Measurements from ENCODE around the gene NF2. TPM values are rescaled to one million over a fixed set of nuclear protein-coding genes. Genes with fewer than 3 reads are reported as not detected.

The NF2 gene
- total RNA-seq, 1 experiment from 2014 or later, result 92.4 TPM

DNA sequence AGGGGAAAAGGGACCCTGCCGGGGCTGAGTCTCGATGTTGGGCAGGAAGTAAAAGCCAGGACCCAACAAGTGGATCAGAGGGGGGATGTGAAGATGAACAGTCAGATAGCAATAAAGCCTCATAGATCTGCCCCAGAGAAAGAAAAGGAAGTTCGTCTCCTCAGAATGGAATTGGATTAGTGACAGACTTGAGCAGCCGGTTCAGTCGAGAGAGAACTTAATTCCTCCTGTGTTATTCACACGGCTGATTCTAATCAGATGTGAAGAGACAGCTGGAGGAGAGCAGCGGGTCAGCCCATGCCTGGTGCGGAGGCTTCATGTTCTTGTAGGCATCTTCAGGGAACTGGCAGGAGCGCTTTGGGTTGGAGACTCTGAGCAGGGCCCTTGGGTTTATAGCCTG lies 87.0 kb downstream of the NF2 start:
- H3K36me3 Mint-ChIP-seq (ENCODE audit: insufficient read depth, unreplicated experiment), result peaks cover 54% of the 10 kb centered on the region
- no TSS peak for BruUV-seq (replicated peaks)
- H3K4me3 Mint-ChIP-seq (ENCODE audit: unreplicated experiment), result no peak overlapping the region
- POLR2A ChIA-PET, result no interaction called here
- H3K27ac Mint-ChIP-seq (ENCODE audit: low read depth, unreplicated experiment), result no peak overlapping the region
- H3K4me1 Mint-ChIP-seq (ENCODE audit: insufficient read depth, unreplicated experiment), result no peaks in the 10 kb centered on the region
- no peak for DNase-seq (ENCODE audit: unreplicated experiment)
- intact Hi-C loops (cut with micrococcal nuclease), result no loop called here
- TF ChIP-seq, protein P1, sequence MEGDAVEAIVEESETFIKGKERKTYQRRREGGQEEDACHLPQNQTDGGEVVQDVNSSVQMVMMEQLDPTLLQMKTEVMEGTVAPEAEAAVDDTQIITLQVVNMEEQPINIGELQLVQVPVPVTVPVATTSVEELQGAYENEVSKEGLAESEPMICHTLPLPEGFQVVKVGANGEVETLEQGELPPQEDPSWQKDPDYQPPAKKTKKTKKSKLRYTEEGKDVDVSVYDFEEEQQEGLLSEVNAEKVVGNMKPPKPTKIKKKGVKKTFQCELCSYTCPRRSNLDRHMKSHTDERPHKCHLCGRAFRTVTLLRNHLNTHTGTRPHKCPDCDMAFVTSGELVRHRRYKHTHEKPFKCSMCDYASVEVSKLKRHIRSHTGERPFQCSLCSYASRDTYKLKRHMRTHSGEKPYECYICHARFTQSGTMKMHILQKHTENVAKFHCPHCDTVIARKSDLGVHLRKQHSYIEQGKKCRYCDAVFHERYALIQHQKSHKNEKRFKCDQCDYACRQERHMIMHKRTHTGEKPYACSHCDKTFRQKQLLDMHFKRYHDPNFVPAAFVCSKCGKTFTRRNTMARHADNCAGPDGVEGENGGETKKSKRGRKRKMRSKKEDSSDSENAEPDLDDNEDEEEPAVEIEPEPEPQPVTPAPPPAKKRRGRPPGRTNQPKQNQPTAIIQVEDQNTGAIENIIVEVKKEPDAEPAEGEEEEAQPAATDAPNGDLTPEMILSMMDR (IDR thresholded peaks at IDR 0.05; ENCODE audit: unreplicated experiment), result no peak
- CTCF ChIA-PET, result interaction anchor here (0.7 to 2.1 kb wide), 8 partner anchors 9 to 399 kb away, joined by 3 to 13 read pairs (median 5); no protein-coding TSS in a partner anchor
- H3K27me3 Mint-ChIP-seq (ENCODE audit: insufficient read depth, unreplicated experiment), result no peaks in the 10 kb centered on the region
- no peaks in the 10 kb centered on the region for H3K9me3 Mint-ChIP-seq (ENCODE audit: unreplicated experiment)

DNA sequence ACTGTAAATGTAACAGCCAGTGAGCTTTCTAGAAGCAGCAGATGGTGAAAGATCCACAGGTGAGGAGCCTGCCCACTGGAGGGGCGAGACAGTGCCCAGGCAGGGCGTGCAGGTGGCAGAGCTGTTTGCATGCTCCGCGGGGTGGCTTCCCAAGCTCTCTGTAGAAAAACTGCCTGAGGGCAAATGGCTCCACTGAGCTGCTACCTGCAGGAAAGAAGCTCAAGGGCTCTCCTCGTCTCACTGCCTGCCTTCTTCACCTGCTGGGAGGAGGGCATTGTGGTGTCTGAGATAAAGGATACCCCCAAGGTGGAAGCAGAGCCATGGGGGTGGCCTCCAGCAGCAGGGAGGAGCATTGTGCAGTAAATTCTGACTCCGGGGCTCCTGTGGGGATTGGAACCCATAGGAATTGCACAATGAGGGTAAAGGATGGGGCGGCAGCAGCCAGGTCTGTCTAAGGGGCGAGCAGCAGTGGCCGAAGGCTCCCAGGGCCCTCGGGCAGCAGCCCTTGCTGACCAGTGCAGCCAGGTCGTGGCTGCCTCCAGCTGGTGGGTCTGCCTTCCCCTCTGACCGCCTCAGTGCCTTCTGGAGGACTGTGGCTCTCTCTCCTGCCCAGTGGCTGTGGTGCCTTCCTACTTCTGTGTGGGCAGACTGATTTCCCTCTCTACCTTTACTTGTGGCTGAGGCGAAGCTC lies 88.3 kb downstream of the NF2 start:
- H3K27ac Mint-ChIP-seq (ENCODE audit: low read depth, unreplicated experiment), result no peak overlapping the region
- TF ChIP-seq, protein P1 (IDR thresholded peaks at IDR 0.05; ENCODE audit: unreplicated experiment), result no peak
- H3K36me3 Mint-ChIP-seq (ENCODE audit: insufficient read depth, unreplicated experiment), result peaks cover 52% of the 10 kb centered on the region
- POLR2A ChIA-PET, result no interaction called here
- H3K4me1 Mint-ChIP-seq (ENCODE audit: insufficient read depth, unreplicated experiment), result no peaks in the 10 kb centered on the region
- intact Hi-C loops (cut with micrococcal nuclease), result no loop called here
- no TSS peak for BruUV-seq (replicated peaks)
- DNase-seq (ENCODE audit: unreplicated experiment), result no peak
- CTCF ChIA-PET, result interaction anchor here (1.4 kb wide), 1 partner anchor 27 kb away, joined by 4 read pairs; no protein-coding TSS in a partner anchor
- H3K27me3 Mint-ChIP-seq (ENCODE audit: insufficient read depth, unreplicated experiment), result no peaks in the 10 kb centered on the region
- no peaks in the 10 kb centered on the region for H3K9me3 Mint-ChIP-seq (ENCODE audit: unreplicated experiment)
- H3K4me3 Mint-ChIP-seq (ENCODE audit: unreplicated experiment), result no peak overlapping the region

DNA sequence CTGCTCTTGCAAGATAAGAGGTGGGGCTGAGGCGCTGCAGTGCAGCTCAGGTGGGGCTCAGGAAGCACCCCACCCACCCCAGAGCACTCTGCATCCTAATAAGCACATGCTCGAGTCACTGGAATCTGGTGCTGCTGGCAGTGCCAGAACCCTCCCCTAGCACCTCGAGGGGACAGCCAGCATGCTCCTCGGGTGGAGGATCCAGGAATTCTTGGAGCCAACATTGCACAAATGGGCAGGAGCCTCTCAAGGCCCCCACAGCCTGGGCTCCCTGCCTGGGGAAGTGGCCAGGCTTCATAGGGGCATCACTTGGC lies 88.9 kb downstream of the NF2 start:
- Mint-ChIP-seq H3K27me3 (ENCODE audit: insufficient read depth, unreplicated experiment) (no peaks in the 10 kb centered on the region), H3K9me3 (ENCODE audit: unreplicated experiment) (no peaks in the 10 kb centered on the region), H3K27ac (ENCODE audit: low read depth, unreplicated experiment) (no peak overlapping the region), H3K4me1 (ENCODE audit: insufficient read depth, unreplicated experiment) (no peaks in the 10 kb centered on the region), H3K4me3 (ENCODE audit: unreplicated experiment) (no peak overlapping the region), H3K36me3 (ENCODE audit: insufficient read depth, unreplicated experiment) (peaks cover 53% of the 10 kb centered on the region)
- POLR2A ChIA-PET, result no interaction called here
- intact Hi-C loops (cut with micrococcal nuclease), result no loop called here
- TF ChIP-seq, protein P1 (IDR thresholded peaks at IDR 0.05; ENCODE audit: unreplicated experiment), result no peak
- CTCF ChIA-PET, result interaction anchor here (1.1 to 1.4 kb wide), 2 partner anchors 26 to 393 kb away, joined by 4 read pairs; no protein-coding TSS in a partner anchor
- no TSS peak for BruUV-seq (replicated peaks)
- no peak for DNase-seq (ENCODE audit: unreplicated experiment)

DNA sequence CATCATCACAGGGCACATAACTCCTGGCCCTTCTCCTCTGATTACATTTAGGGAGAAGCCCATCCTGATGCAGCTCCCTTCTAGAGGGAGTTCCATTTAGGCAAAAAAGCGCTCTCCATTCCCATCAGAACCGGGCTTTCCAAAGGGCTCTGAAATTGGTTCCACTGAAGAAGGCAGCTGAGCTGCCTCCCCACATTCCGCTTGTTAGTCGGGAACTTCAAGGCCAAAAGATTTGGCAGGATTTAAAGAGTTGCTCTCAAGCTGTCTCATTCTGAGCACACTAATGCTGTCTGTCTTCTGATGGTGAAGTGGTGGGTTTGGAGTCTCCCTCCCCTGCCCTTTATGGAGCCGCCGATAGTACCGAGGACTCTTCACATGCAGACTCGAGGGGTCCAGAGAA lies 89.7 kb downstream of the NF2 start:
- H3K9me3 Mint-ChIP-seq (ENCODE audit: unreplicated experiment), result no peaks in the 10 kb centered on the region
- CTCF ChIA-PET, result interaction anchor here (0.6 to 2.3 kb wide), 4 partner anchors 25 to 392 kb away, joined by 3 to 7 read pairs (median 4); no protein-coding TSS in a partner anchor
- H3K4me1 Mint-ChIP-seq (ENCODE audit: insufficient read depth, unreplicated experiment), result no peaks in the 10 kb centered on the region
- BruUV-seq (replicated peaks), result no TSS peak
- POLR2A ChIA-PET, result no interaction called here
- DNase-seq (ENCODE audit: unreplicated experiment), result no peak
- H3K27ac Mint-ChIP-seq (ENCODE audit: low read depth, unreplicated experiment), result no peak overlapping the region
- TF ChIP-seq, protein P1 (IDR thresholded peaks at IDR 0.05; ENCODE audit: unreplicated experiment), result no peak
- intact Hi-C loops (cut with micrococcal nuclease), result no loop called here
- no peak overlapping the region for H3K4me3 Mint-ChIP-seq (ENCODE audit: unreplicated experiment)
- no peaks in the 10 kb centered on the region for H3K27me3 Mint-ChIP-seq (ENCODE audit: insufficient read depth, unreplicated experiment)
- peaks cover 62% of the 10 kb centered on the region for H3K36me3 Mint-ChIP-seq (ENCODE audit: insufficient read depth, unreplicated experiment)

Measured in MCF 10A (cell line).